Effector CD4-positive, alpha-beta T cell (primary cell): Measurements from ENCODE around the gene CENPU.

ENCODE experiments used
- DNase-seq: peaks from one replicate; pipeline ENCODE4 v3.0.0-alpha.2; 2020

Gene CENPU

GRCh38 chr4:184702114-184702513 lies 31.8 kb downstream of the CENPU start:
- DNase-seq, result no peak

- DNase-seq, result no peak
These were observed 34.0 kb downstream of the CENPU start for GRCh38 chr4:184699941-184700340.

- DNase-seq, result no peak
These were observed 35.9 kb downstream of the CENPU start for GRCh38 chr4:184697956-184698355.

- no peak for DNase-seq
These were observed 38.6 kb downstream of the CENPU start for GRCh38 chr4:184695178-184695896.

- DNase-seq, result no peak
These were observed 39.4 kb downstream of the CENPU start for GRCh38 chr4:184694412-184694956.

- DNase-seq, result no peak
These were observed 40.8 kb downstream of the CENPU start for GRCh38 chr4:184693056-184693455.

- no peak for DNase-seq
These were observed 44.2 kb downstream of the CENPU start for GRCh38 chr4:184689681-184690080.

GRCh38 chr4:184688447-184688846 lies 45.4 kb downstream of the CENPU start:
- no peak for DNase-seq

- DNase-seq, result no peak
These were observed 45.9 kb downstream of the CENPU start for GRCh38 chr4:184688005-184688404.

- DNase-seq, result no peak
These were observed 49.3 kb downstream of the CENPU start for GRCh38 chr4:184684491-184685189.

GRCh38 chr4:184681916-184682315 lies 52.0 kb downstream of the CENPU start:
- no peak for DNase-seq

GRCh38 chr4:184680698-184681097 lies 53.2 kb downstream of the CENPU start:
- DNase-seq, result no peak

GRCh38 chr4:184675821-184676492 lies 57.9 kb downstream of the CENPU start:
- no peak for DNase-seq

GRCh38 chr4:184675018-184675417 lies 58.9 kb downstream of the CENPU start:
- DNase-seq, result no peak

- no peak for DNase-seq
These were observed 59.9 kb downstream of the CENPU start for GRCh38 chr4:184674011-184674410.

- no peak for DNase-seq
These were observed 61.2 kb downstream of the CENPU start for GRCh38 chr4:184672741-184673140.

GRCh38 chr4:184671101-184671500 lies 62.8 kb downstream of the CENPU start:
- DNase-seq, result no peak

- DNase-seq, result no peak
These were observed 64.6 kb downstream of the CENPU start for GRCh38 chr4:184669251-184669650.

- DNase-seq, result no peak
These were observed 65.3 kb downstream of the CENPU start for GRCh38 chr4:184668511-184669114.

GRCh38 chr4:184668096-184668495 lies 65.8 kb downstream of the CENPU start:
- DNase-seq, result no peak

GRCh38 chr4:184666670-184667069 lies 67.2 kb downstream of the CENPU start:
- no peak for DNase-seq

GRCh38 chr4:184664445-184665210 lies 69.3 kb downstream of the CENPU start:
- no peak for DNase-seq
